Activated CD4-positive, alpha-beta T cell treated with anti-CD3 and anti-CD28 coated beads, Interleukin-2, amount 10 ng/mL, durations not matched to agents 24 days and 14 days (primary cell): ENCODE data around the gene LIN54. TPM values are rescaled to one million over a fixed set of nuclear protein-coding genes. Genes with fewer than 3 reads are reported as not detected.
A peak's percentile ranks its signal among the peaks of the same experiment; 100 is the strongest.

ENCODE experiments used
- DNase-seq: peaks from one replicate; pipeline ENCODE4 v3.0.0; 2022
- H3K27ac Mint-ChIP-seq: one replicate; pipeline ENCODE4 v1.8.0; 2022; ENCODE audit warnings: mild to moderate bottlenecking, mixed read lengths
- H3K27me3 Mint-ChIP-seq: one replicate; pipeline ENCODE4 v1.8.0; 2022; ENCODE audit warnings: mixed read lengths
- H3K36me3 Mint-ChIP-seq: one replicate; pipeline ENCODE4 v1.8.0; 2022; ENCODE audit warnings: low read depth, mild to moderate bottlenecking, mixed read lengths
- H3K4me1 Mint-ChIP-seq: one replicate; pipeline ENCODE4 v1.8.0; 2021; ENCODE audit warnings: mixed read lengths
- H3K4me3 Mint-ChIP-seq: one replicate; pipeline ENCODE4 v1.8.0; 2022; ENCODE audit warnings: mild to moderate bottlenecking, moderate library complexity, mixed read lengths
- H3K9me3 Mint-ChIP-seq: one replicate; pipeline ENCODE4 v1.8.0; 2021; ENCODE audit warnings: mixed read lengths
- intact Hi-C: fragments of 100-400 bp; cut with micrococcal nuclease; formaldehyde crosslinking; loops from one replicate; pipeline ENCODE4 v1.15.1; 2023
- total RNA-seq: library from RNA; stranded (reverse); gene quantifications from 2 replicates; pipeline ENCODE4 v1.2.3, GENCODE V29; 2022

The LIN54 gene
- total RNA-seq, 1 donor from 2014 or later, result 25.4 TPM

DNA sequence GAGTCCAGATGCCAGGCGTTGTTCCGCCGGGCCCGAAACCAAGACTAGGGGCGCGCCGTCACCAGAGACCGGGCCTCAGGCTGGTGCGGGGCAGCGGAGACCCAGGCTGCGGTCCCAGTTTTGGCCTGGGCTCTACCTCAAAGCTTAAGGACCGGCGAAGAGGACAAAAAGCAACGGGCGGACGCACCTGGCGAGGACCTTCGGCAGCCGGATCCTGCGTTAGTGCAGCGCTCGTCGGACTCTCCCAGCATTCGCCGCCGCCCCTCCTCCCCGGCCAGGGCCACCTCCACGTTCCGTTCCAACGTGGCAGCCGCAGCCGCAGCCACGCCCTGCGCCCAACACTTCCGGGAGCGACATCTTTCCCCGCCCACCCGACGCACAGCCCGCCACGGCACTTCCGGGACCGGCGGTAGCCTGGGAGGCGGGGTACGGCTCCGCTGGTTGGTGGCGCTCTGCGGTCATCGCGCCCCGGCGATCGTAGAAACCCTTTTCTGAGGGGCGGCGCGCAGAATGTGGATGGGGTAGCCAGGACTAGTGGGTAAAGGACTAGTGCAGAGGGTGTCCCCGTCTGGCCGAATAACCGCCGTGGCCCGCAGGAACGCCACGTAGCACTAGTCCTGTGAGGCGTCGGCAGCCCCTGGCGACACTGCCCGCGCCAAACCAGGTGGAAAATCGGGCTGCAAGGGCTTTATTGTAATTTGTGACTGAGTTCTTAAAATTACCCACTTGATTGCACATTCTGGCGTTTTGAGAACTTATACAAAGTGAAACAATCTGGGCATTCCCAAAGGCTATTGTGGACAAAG is 119.5 kb downstream of the LIN54 start, which contains the start of gene SEC31A:
Gene SEC31A, minus strand, starts transcription at position 253 of the 806 bp plus-strand sequence. CDS start 9,217 bp downstream, outside the sequence.
- Mint-ChIP-seq H3K4me3 (peak within 1 kb of the TSS; percentile 88), H3K27me3 (no peaks in the 10 kb centered on the region), H3K9me3 (no peaks in the 10 kb centered on the region), H3K27ac (peak within 1 kb of the TSS; percentile 90), H3K4me1 (peaks cover 41% of the 10 kb centered on the region), H3K36me3 (peaks cover 30% of the 10 kb centered on the region)
- DNase-seq, result peak; percentile 99
- intact Hi-C loops, result loop anchor here (1.0 to 2.0 kb wide), 5 partner anchors 9 to 143 kb away; partner anchors contain the start of gene THAP9

- intact Hi-C loops, result loop anchor here (2.0 kb wide), 1 partner anchor 14 kb away; no protein-coding TSS in a partner anchor
- Mint-ChIP-seq H3K36me3 (peaks cover 28% of the 10 kb centered on the region), H3K27me3 (no peaks in the 10 kb centered on the region), H3K4me1 (peaks cover 42% of the 10 kb centered on the region), H3K27ac (peak overlapping the region; percentile 90), H3K4me3 (peak overlapping the region; percentile 88), H3K9me3 (no peaks in the 10 kb centered on the region)
- DNase-seq, result no peak
These were observed 120.1 kb downstream of the LIN54 start for GRCh38 chr4:82890528-82890900.

GRCh38 chr4:82889287-82889686 is 121.3 kb downstream of the LIN54 start:
- no peaks in the 10 kb centered on the region for H3K27me3 Mint-ChIP-seq
- H3K4me3 Mint-ChIP-seq, result peak overlapping the region; percentile 88
- peaks cover 29% of the 10 kb centered on the region for H3K36me3 Mint-ChIP-seq
- no peak for DNase-seq
- no peaks in the 10 kb centered on the region for H3K9me3 Mint-ChIP-seq
- no peak overlapping the region for H3K27ac Mint-ChIP-seq
- peaks cover 42% of the 10 kb centered on the region for H3K4me1 Mint-ChIP-seq
- intact Hi-C loops, result no loop called here

DNA sequence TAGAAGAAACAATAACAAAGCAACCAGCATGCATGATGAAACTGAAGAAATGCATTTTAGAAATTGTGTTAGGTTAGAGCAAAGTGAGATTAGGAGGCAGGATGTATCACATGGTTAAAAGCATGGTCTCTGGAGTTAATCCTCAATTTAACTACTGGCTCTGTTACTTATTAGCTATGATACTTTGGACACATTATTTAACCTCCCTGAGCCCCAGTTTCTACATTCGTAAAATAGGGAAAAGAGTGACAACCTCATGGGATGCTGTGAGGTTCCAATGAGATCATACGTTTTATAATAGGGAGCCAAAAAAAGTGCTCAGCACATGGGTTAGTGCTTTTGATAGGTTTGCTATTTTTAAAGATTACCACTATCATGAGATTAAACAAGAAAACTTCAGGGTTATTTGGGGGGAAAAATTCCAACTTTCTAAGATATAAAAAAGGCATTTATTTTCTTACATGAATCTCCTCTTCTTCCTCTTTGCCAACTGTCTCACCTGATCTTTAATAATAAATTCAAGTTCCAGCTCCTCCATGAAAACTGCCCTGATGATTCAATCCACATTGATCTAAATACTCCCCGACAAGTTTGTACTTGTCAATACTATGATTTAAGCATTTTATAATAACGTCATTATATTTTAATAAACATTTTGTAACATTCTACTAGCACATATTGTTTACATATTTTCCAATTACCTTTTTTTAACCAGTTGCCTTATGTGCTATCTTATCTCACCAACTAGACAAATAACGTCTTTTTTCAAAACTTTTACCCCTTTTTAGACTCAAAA is 124.3 kb downstream of the LIN54 start:
- H3K4me1 Mint-ChIP-seq, result peaks cover 32% of the 10 kb centered on the region
- H3K27ac Mint-ChIP-seq, result no peak overlapping the region
- H3K27me3 Mint-ChIP-seq, result no peaks in the 10 kb centered on the region
- intact Hi-C loops, result no loop called here
- no peak for DNase-seq
- no peak overlapping the region for H3K4me3 Mint-ChIP-seq
- H3K36me3 Mint-ChIP-seq, result peaks cover 22% of the 10 kb centered on the region
- no peaks in the 10 kb centered on the region for H3K9me3 Mint-ChIP-seq

DNA sequence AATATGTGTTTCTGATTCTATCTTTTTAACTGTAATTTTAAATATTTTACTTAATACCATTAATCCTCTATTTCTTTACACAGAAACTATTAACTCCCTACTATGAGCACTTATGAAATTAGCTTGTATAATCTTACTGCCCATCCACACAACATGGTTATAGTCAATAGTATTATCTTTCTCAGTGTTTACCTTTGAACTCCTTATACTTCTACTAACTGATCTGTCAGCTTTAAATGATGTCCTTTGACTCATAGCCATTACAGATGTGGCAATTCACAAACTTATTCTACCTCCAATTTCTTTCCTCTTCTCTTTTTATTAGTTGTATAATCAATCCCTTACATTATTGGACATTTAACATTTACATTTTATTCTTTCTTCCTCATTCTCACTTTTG is 125.2 kb downstream of the LIN54 start:
- Mint-ChIP-seq H3K9me3 (no peaks in the 10 kb centered on the region), H3K36me3 (peaks cover 28% of the 10 kb centered on the region)

More for the DNA sequence above, 125.2 kb downstream of the LIN54 start:
- H3K27me3 Mint-ChIP-seq, result no peaks in the 10 kb centered on the region
- H3K27ac Mint-ChIP-seq, result no peak overlapping the region
- no peak overlapping the region for H3K4me3 Mint-ChIP-seq
- intact Hi-C loops, result no loop called here
- H3K4me1 Mint-ChIP-seq, result peaks cover 34% of the 10 kb centered on the region
- no peak for DNase-seq

Other genes starting within 250 kb of the LIN54 start
- gene SCD5, start 212.0 kb downstream of the LIN54 start, total RNA-seq, result 0.63 and 0.95 TPM in 2 replicates
- 122 and 125 TPM in 2 replicates for gene SEC31A, start 119.7 kb downstream of the LIN54 start, total RNA-seq
- 1.7 and 3.7 TPM in 2 replicates for gene THAP9, start 110.1 kb downstream of the LIN54 start, total RNA-seq
- 36.5 and 37.5 TPM in 2 replicates for gene COPS4, start 24.4 kb upstream of the LIN54 start, total RNA-seq
- gene PLAC8, start 103.9 kb upstream of the LIN54 start, total RNA-seq, result 41.2 and 41.4 TPM in 2 replicates